Body of pancreas (tissue), 4 donors: ENCODE results near the gene WARS2.

Source experiments
- CTCF ChIP-seq, 7 experiments: fragments of 450-650 bp in 4 of 7; fragments of 200-600 bp in 3 of 7; sonication (generic) in 3 of 7; IDR thresholded peaks; one replicate each; pipeline ENCODE4 v1.5.1; 2016 to 2019; ENCODE audit warnings: antibody characterized with exemption in 7 of 7
- POLR2A ChIP-seq, 3 donors: fragments of 450-650 bp; IDR thresholded peaks; one replicate each; pipeline ENCODE4 v1.6.1; 2016; ENCODE audit warnings: antibody characterized with exemption in 3 of 3, mild to moderate bottlenecking in 2 of 3

- TF ChIP-seq CTCF (IDR thresholded peaks at IDR 0.05) (no peak), POLR2A (IDR thresholded peaks at IDR 0.05) (no peak)
Measured at GRCh38 chr1:119002028-119002686, 138.3 kb downstream of the WARS2 start.
